NCI-H1694 (cell line): ENCODE data around the gene CCDC184.
"Not testable (repeated sequence)": the region's sequence is repeated elsewhere in the genome, so short reads cannot be mapped to it uniquely, and the experiment has no call there.

Experiments
- DNase-seq: peaks from one replicate; lab custom pipeline; 2025; lab: John Stamatoyannopoulos, UW

CCDC184 gene

DNA sequence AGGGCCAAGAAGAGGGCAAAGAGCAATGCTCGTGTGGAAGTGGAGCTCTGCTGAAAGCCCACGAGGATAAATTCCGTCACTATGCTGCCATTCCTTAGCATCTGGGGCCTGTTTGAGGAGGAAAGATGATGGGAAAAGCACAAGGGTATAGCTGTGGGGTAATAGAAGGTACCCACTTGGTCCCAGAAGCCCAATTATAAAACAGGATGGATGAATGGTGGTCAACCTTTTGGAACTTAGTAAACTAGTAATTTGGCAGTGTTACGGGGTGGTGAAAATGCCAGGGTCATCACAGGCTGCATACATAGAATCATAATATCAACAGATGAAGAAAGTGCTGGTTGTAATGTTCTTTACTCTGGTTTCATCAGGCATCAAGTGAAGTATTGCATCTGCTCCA is 19.7 kb downstream of the CCDC184 start, which contains the start of gene OR10AD1:
Gene OR10AD1, minus strand, starts transcription at position 101 of the 400 bp plus-strand sequence. Its CDS starts 0 bp downstream, at position 101.
- no peak for DNase-seq

DNA sequence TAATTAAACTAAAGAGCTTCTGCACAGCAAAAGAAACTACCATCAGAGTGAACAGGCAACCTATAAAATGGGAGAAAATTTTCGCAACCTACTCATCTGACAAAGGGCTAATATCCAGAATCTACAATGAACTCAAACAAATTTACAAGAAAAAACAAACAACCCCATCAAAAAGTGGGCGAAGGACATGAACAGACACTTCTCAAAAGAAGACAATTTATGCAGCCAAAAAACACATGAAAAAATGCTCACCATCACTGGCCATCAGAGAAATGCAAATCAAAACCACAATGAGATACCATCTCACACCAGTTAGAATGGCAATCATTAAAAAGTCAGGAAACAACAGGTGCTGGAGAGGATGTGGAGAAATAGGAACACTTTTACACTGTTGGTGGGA is 26.1 kb downstream of the CCDC184 start:
- not testable (repeated sequence) for DNase-seq

DNA sequence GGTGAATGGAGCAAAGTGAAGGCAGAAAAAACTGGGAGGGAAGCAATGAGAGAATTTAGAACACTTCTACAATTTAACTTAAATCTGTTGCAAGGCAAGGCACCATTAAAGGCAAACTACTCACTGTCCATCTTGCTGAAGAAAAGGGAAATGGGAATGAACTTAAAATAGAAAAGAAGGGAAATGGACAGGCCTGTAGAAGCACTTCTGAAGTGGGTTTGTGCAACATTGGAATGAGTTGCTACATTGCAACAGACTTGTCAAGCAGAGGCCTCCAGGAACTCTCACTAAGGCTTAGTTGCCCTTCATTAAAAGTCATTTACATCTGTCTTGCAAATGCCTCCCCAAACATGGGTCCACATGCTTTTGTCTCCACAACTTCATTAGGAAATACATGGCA is 33.3 kb downstream of the CCDC184 start:
- DNase-seq: no peak

DNA sequence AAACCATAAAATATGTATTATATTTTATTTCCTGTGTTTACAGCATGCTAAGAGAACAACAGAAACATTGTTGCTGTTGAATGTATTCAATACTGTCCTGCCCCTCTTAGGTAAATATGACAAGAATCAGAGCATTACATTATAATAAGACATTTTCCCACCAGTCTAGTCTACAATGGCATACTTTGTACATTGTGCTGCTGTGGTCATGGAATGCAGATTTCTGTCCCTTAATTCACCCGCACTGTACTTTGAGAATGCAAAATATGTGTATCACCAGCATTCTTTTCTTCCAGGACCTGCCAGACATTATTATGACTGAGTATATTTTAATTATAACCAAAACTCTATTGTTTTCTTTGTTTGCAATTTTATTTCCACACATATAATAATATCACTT is 36.2 kb downstream of the CCDC184 start:
- DNase-seq: no peak

DNA sequence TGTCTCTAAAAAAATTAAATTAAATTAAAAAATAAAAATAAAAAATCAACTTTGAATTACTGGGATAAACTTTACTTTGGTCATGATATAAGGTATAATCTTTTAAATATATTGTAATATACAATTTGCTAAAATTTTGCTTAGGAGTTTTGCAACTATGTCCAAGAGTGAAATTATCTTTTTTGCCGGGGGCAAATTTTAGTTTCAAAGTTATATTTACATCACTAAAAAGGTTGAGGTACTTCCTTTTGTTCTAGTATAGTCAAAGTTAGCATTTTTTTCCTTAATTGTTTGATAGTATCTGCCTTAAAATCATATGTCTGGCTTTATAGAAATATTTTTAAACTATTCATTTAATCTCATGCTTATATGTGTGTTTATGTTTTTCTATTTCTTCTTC is 37.3 kb downstream of the CCDC184 start:
- no peak for DNase-seq

DNA sequence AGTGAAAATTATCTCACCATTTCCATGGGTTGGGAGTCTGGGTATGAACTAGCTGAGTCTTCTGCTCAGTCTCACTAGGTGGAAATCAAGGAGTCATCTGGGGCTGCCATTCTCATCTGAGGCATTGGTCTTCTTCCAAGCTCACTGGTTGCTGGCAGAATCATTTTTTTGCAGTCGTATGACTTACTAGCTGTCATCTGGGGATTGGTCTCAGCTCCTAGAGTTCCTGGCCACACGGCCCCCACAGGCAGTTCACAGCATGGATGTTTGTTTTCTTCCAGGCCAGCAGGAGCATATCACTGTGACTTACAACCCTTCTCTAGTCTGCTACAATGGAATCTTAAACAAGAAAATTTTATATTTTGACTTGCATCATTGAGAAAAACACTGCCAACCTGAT is 38.2 kb downstream of the CCDC184 start:
- DNase-seq: no peak

DNA sequence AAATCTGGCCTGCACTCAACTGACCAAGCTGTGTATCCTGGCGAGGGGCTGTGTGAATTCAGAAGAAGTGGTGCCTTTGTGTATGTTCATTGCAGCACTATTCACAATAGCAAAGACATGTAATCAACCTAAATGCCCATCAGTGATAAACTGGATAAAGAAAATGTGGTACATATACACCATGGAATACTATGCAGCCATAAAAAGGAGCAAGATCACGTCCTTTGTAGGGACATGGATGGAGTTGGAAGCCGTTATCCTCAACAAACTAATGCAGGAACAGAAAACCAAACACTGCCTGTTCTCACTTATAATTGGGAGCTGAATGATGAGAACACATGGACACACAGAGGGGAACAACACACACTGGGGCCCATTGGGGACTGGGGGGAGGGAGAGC is 41.1 kb downstream of the CCDC184 start:
- not testable (repeated sequence) for DNase-seq

DNA sequence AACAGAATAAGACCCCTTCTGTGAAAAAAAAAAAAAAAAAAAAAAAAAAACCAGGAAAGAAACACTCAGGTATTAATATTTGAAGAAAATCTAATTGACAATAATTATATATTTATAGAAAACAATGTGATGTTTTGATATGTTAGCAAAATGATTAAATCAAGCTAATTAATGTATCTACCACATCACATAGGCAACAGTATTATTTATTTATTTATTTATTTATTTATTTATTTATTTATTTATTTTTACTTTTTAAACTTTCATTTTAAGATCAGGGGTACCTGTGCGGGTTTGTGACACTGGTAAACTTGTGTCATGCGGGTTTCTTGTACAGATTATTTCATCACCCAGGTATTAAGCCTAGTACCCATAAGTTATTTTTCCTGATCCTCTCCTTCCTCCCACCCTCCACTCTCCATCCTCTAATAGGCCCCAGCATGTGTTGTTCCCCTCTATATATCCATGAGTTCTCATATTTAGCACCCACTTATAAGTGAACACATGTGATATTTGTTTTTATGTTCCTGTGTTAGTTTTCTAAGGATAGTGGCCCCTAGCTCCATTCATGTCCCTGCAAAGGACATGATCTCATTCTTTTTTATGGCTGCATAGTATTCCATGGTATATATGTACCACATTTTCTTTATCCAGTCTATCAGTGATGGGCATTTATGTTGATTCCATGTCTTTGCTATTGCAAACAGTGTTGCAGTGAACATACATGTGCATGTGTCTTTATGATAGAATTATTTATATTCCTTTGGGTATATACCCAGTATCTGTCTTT is 47.9 kb downstream of the CCDC184 start:
- not testable (repeated sequence) for DNase-seq
